OCI-LY3 (cell line): Measurements from ENCODE around the gene ADAMTS3.

Source experiments
- H2AFZ ChIP-seq: fragments of 200-600, 300-600 bp; shearing (Covaris generic); 2 replicates; pipeline ENCODE4 v1.6.0; 2014; ENCODE audit warnings: antibody characterized with exemption, low read depth, low read length
- H3K27ac ChIP-seq: fragments of 200-600, 300-600 bp; sonication (generic); 2 replicates; pipeline ENCODE4 v1.5.1; 2014; ENCODE audit warnings: mild to moderate bottlenecking, low read length, moderate library complexity, mixed read lengths
- H3K27me3 ChIP-seq: fragments of 200-600, 300-600 bp; sonication (generic); 2 replicates; pipeline ENCODE4 v1.6.1; 2014; ENCODE audit warnings: low read depth, low read length, mixed read lengths
- H3K36me3 ChIP-seq: fragments of 200-600, 300-600 bp; sonication (generic); replicated peaks from 2 replicates; pipeline ENCODE3; 2014; ENCODE audit warnings: low read depth, low read length, mixed read lengths
- H3K4me1 ChIP-seq: fragments of 300-600, 200-600 bp; sonication (generic); 2 replicates; pipeline ENCODE4 v1.6.1; 2014; ENCODE audit warnings: low read length, mixed read lengths
- H3K4me2 ChIP-seq: fragments of 200-600, 300-600 bp; sonication (generic); 2 replicates; pipeline ENCODE4 v1.6.1; 2014; ENCODE audit warnings: low read length, mixed read lengths
- H3K4me3 ChIP-seq: fragments of 300-600, 200-600 bp; sonication (generic); 2 replicates; pipeline ENCODE4 v1.5.1; 2014; ENCODE audit warnings: antibody characterized with exemption, mild to moderate bottlenecking, low read length, moderate library complexity
- H3K79me2 ChIP-seq: fragments of 300-600, 200-600 bp; shearing (Covaris generic); 2 replicates; pipeline ENCODE4 v1.6.1; 2014; ENCODE audit warnings: mild to moderate bottlenecking, low read length, mixed read lengths
- H3K9ac ChIP-seq: fragments of 300-600, 200-600 bp; shearing (Covaris generic); 2 replicates; pipeline ENCODE4 v1.6.0; 2014; ENCODE audit warnings: mild to moderate bottlenecking, low read length, moderate library complexity
- H3K9me3 ChIP-seq: fragments of 200-600, 300-600 bp; shearing (Covaris generic); 2 replicates; pipeline ENCODE4 v1.6.1; 2014; ENCODE audit warnings: low read length, mixed read lengths; ENCODE audit not compliant: insufficient read depth
- H4K20me1 ChIP-seq: fragments of 200-600, 300-600 bp; sonication (generic); 2 replicates; pipeline ENCODE4 v1.6.1; 2016; ENCODE audit warnings: low read length, mixed read lengths; ENCODE audit not compliant: insufficient read depth
- EZH2phosphoT487 ChIP-seq: fragments of 200-600 bp; shearing (Covaris generic); IDR thresholded peaks from 2 replicates; pipeline ENCODE4 v1.6.1; 2018; ENCODE audit warnings: antibody characterized with exemption, mixed run types, low read depth
- TF ChIP-seq, protein P1 (sequence below): fragments of 200-600, 300-600 bp; sonication (generic); IDR thresholded peaks from 2 replicates; pipeline ENCODE4 v1.5.1; 2014; ENCODE audit warnings: antibody characterized with exemption, low read length, low read depth

The ADAMTS3 gene

DNA sequence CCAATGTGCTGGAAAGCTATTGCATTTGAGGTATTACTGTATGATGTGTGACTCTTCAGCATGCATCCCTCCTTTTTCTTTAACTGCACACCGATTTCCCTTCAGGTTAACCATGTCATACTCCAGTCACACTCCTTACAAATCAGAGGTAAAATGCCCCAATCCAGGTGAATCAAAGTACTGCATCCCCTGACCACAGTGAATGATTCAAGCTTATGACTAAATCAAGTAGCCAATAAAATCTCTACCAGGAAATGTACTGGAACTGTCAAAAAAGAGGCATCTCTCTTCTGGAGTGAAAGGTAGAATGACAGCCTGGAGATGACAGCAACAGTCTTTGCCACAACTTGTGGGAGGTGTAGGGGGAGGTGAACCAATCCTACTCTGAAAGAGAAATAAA lies 10.4 kb downstream of the ADAMTS3 start:
- no peaks in the 10 kb centered on the region for H3K79me2 ChIP-seq
- H4K20me1 ChIP-seq = no peaks in the 10 kb centered on the region
- no peak overlapping the region for H3K4me2 ChIP-seq
- H2AFZ ChIP-seq = no peak overlapping the region
- H3K27ac ChIP-seq = no peak overlapping the region
- H3K4me1 ChIP-seq = no peaks in the 10 kb centered on the region
- no peaks in the 10 kb centered on the region for H3K9me3 ChIP-seq
- TF ChIP-seq, protein P1, sequence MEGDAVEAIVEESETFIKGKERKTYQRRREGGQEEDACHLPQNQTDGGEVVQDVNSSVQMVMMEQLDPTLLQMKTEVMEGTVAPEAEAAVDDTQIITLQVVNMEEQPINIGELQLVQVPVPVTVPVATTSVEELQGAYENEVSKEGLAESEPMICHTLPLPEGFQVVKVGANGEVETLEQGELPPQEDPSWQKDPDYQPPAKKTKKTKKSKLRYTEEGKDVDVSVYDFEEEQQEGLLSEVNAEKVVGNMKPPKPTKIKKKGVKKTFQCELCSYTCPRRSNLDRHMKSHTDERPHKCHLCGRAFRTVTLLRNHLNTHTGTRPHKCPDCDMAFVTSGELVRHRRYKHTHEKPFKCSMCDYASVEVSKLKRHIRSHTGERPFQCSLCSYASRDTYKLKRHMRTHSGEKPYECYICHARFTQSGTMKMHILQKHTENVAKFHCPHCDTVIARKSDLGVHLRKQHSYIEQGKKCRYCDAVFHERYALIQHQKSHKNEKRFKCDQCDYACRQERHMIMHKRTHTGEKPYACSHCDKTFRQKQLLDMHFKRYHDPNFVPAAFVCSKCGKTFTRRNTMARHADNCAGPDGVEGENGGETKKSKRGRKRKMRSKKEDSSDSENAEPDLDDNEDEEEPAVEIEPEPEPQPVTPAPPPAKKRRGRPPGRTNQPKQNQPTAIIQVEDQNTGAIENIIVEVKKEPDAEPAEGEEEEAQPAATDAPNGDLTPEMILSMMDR = no peak
- TF ChIP-seq EZH2phosphoT487 = no peak
- H3K4me3 ChIP-seq = no peak overlapping the region
- no peaks in the 10 kb centered on the region for H3K36me3 ChIP-seq
- no peaks in the 10 kb centered on the region for H3K27me3 ChIP-seq
- H3K9ac ChIP-seq = no peak overlapping the region

DNA sequence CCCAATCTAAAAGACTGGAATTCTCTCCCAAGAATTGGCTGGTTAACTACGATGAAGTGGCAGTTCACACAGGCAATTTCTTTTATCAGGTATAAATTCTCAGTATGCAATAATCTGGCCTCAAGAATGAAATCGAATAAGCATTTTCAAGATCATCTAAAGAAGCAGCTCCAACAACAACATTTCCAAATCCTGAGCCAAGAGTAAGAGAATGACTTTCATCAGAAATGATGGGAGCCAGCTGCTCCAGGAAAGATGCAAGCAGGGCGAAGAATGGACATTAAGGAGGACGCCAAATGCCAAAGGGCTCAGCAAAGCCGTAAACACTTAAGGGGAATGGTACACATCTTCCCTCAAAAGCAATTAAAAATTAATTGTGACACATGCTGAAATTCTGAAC lies 12.0 kb downstream of the ADAMTS3 start:
- no peak overlapping the region for H3K4me2 ChIP-seq
- H4K20me1 ChIP-seq = no peaks in the 10 kb centered on the region

DNA sequence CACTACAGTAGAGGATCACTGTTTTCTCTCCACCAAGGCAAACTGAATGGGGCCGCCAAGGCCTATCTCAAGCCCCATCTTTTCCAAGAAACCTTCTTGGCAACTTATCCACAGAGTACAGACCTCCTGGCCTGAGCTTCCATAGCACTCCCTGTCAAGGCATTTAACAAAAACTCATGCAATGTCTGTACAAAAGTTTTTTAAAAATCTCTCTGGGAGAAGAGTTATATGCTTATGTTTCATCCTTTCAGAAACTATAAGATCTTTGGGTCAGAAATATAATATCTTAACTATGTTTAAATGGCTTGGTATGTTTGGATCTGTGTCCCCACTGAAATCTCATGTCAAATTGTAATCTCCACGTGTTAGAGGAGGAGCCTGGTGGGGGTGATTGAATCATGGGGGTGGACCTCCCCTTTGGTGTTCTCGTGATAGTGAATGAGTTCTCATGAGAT lies 13.6 kb downstream of the ADAMTS3 start:
- H3K4me2 ChIP-seq = no peak overlapping the region
- no peaks in the 10 kb centered on the region for H3K4me1 ChIP-seq
- no peak for TF ChIP-seq EZH2phosphoT487
- TF ChIP-seq, protein P1 = no peak
- H3K79me2 ChIP-seq = no peaks in the 10 kb centered on the region
- no peak overlapping the region for H3K4me3 ChIP-seq
- no peaks in the 10 kb centered on the region for H3K36me3 ChIP-seq
- no peak overlapping the region for H2AFZ ChIP-seq
- no peaks in the 10 kb centered on the region for H3K27me3 ChIP-seq
- no peaks in the 10 kb centered on the region for H3K9me3 ChIP-seq
- no peak overlapping the region for H3K9ac ChIP-seq
- H4K20me1 ChIP-seq = no peaks in the 10 kb centered on the region
- H3K27ac ChIP-seq = no peak overlapping the region

More for the DNA sequence above, 12.0 kb downstream of the ADAMTS3 start:
- Histone ChIP-seq H3K27ac (no peak overlapping the region), H3K36me3 (no peaks in the 10 kb centered on the region), H3K9ac (no peak overlapping the region), H2AFZ (no peak overlapping the region), H3K9me3 (no peaks in the 10 kb centered on the region), H3K4me3 (no peak overlapping the region), H3K79me2 (no peaks in the 10 kb centered on the region), H3K4me1 (no peaks in the 10 kb centered on the region), H3K27me3 (no peaks in the 10 kb centered on the region)
- no peak for TF ChIP-seq EZH2phosphoT487
- TF ChIP-seq, protein P1 = no peak

DNA sequence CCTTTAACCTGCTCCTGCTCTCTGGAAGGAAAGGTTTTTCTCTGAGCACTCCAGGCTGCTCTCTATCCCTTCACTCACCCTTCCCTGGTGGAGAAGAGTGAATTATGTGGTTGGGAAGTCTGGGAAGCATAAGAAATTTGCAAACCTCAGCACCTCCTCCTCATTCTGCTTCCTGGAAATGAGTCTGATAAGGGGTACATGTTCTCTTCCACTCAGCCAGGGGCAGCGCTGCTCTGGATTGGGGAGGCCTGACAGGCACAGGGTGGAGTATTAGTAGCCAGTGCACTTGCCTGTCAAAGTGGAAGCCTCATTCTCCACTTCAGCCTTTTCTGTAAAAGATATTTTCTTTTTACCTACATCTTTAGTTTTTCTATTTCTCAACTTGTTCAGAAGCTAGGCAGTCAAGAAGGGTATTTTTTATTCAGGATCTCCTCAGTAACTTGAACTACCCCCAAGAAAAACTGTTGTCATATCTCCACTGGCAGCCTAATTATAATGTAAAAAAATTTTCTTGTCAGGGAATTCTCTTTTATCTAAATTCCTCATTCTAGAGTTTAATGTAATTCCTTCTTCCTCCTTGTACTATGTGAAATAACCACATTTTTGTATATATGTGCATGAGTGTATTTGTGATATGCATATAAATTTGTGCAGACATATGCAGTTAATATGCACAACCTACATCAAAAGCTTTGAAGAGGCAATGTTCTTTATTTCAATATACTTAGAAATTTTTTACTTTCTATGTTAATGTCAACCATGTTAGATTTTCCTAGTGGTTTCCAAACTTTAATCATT lies 15.3 kb downstream of the ADAMTS3 start:
- Histone ChIP-seq H3K27me3 (no peaks in the 10 kb centered on the region), H3K27ac (no peak overlapping the region), H3K36me3 (no peaks in the 10 kb centered on the region), H2AFZ (no peak overlapping the region), H4K20me1 (no peaks in the 10 kb centered on the region), H3K4me2 (no peak overlapping the region), H3K79me2 (no peaks in the 10 kb centered on the region), H3K9me3 (no peaks in the 10 kb centered on the region), H3K9ac (no peak overlapping the region), H3K4me1 (no peaks in the 10 kb centered on the region), H3K4me3 (no peak overlapping the region)
- TF ChIP-seq EZH2phosphoT487 = no peak
- TF ChIP-seq, protein P1 = no peak
